Stimulated activated CD8-positive, alpha-beta memory T cell treated with anti-CD3 and anti-CD28 coated beads, Interleukin-7, amount 100 ng/mL, for 24 hours (primary cell): Measurements from ENCODE around the gene DNAH17.

Source experiments
- DNase-seq: peaks from one replicate; pipeline ENCODE4 v3.0.0-alpha.2; 2020; ENCODE audit warnings: low read depth

The DNAH17 gene

GRCh38 chr17:78390241-78391050 lies 186.8 kb downstream of the DNAH17 start:
- no peak for DNase-seq

DNA sequence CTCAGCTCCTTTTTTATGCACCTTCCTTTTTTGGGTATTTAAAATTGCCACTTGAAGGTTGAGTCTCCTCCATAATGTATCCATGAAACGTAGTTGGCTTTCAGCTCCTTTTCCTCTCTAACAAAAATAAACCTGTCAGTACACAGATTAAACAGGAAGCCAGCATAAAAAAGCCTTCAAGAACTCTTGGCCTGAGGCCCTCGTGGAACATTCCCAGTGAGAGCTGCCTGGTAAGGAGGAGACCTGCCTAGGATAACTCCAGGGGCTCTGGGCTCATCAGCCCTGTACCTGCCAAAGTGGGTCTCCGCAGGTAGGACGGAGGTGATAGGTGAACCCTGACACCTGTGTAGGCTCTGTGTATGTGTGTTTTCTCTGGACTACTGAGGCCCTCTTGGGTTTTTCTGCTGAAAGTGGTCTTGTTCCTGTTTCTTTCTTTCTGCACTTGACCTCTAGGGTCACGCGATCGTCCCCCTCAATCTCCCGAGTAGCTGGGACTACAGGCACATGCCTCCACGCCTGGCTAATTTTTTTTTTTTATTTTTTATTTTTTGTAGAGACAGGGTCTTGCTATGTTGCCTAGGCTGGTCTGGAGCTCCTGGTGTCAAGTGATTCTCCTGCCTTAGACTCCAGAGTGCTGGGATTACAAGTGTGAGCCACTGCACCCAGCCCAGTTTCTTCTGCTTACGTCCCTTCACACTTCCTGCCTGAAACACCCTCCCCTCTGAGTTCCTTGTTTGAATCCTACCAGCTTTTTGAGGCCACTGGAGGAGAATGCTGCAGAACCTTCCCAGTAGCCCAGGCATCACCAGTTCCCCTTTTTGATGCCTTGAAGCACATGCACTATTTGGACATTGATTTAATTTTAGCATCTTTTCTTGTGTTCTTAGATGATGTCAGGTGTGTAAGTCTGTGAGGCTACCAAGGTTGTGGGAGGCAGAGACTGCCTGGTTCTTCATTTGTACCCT lies 188.9 kb downstream of the DNAH17 start:
- DNase-seq = no peak

GRCh38 chr17:78384479-78385175 lies 192.6 kb downstream of the DNAH17 start:
- no peak for DNase-seq

- no peak for DNase-seq
Measured at GRCh38 chr17:78383725-78384471, 193.3 kb downstream of the DNAH17 start.

GRCh38 chr17:78381601-78382232 lies 195.5 kb downstream of the DNAH17 start:
- no peak for DNase-seq

GRCh38 chr17:78380370-78380769 lies 196.8 kb downstream of the DNAH17 start:
- DNase-seq = no peak

DNA sequence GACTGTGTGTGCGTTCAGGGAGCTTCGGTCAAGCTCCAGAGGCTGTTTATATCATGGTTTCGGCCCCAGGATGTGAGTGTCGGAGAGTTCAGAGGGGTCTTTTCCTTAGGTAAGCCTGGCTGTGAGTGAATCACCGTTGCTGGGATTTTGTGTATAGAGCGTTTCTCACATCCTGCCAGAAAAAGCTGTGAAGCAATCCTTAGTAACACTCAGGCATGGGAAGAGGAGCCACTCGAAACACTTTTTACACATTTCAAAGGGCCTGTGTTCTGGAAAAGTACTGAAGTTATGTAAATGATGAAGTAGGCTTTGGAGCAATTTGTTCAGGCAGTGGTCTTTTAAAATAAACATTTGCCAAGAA lies 198.1 kb downstream of the DNAH17 start:
- no peak for DNase-seq

DNA sequence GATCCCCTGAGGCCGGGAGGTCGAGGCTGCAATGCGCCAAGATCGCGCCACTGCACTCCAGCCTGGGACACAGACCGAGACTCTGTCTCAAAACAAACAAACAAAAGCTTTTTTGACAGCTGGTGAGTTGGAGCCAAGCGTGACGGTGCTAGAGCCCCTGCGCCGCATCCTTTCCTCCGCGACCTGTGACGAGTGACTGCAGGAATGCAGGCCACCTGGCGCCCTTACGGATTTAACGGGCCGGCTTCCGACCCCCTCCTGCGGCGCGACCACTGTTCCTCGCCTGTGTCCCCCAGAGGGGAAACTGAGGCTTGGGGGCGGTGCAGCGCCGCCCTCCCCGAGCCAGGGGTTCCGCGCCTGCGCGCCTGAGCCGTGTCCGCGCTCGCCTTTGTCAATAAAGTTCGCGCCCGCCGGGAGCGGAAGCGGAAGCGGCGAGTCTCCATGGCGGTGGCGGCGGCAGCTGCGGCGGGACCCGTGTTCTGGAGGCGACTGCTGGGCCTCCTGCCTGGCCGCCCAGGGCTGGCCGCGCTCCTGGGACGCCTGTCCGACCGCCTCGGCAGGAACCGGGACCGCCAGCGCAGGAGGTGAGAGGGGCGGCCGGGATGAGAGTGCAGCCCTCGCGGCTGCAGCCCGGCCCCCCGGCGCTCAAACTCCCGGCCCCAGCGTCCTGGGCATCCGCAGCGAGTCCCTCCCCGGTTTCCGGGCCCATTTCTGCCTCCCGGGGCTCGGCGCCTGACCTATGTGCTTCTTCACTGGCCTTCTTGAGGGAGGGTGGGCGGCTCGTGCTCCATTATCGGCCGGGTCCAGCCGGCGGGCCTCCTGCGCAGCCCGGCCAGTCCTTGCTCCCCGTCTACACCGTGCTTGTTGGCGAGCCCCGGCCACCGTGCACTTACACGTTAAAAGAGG lies 198.7 kb downstream of the DNAH17 start, which contains the start of gene PGS1:
Gene PGS1, plus strand, starts transcription at position 425 of the 906 bp plus-strand sequence. Its CDS starts 17 bp downstream, at position 442.
- peak; percentile 58 for DNase-seq

- DNase-seq = no peak
Measured at GRCh38 chr17:78377858-78378224, 199.4 kb downstream of the DNAH17 start.

DNA sequence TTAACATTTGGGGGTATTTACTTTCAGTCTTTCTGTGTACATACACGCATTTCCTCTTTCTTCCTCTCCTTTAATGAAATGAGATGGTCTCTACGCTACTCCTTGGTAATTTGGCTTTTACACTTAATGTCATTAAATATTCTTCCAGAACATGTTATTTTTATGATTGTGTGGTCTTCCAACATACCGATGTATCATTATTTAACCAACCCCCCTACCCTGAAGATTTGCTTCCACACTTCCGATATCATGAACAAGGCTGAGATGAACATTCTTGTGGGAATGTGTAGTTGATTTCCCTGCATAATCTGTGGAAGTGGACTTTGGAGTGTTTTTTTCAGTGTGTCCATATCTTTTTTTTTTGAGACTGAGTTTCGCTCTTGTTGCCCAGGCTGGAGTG lies 201.0 kb downstream of the DNAH17 start:
- DNase-seq = no peak

- DNase-seq = no peak
Measured at GRCh38 chr17:78375401-78376151, 201.6 kb downstream of the DNAH17 start.

- DNase-seq = no peak
Measured at GRCh38 chr17:78374631-78375274, 202.4 kb downstream of the DNAH17 start.

GRCh38 chr17:78374189-78374588 lies 203.0 kb downstream of the DNAH17 start:
- DNase-seq = no peak
